Endothelial cell of umbilical vein (primary cell): ENCODE results near the gene DDX27.

Source experiments
- CTCF ChIP-seq, 2 donors: IDR thresholded peaks; 1 replicate in 1 of 2; 2 replicates in 1 of 2; pipeline ENCODE4 v1.5.1; 2011; ENCODE audit warnings: low read length in 2 of 2, mild to moderate bottlenecking in 2 of 2, moderate library complexity in 2 of 2, control low read depth in 1 of 2, inconsistent platforms in 1 of 2, low read depth in 1 of 2; ENCODE audit not compliant: insufficient read depth in 1 of 2; ENCODE audit errors: extremely low read depth in 1 of 2
- EZH2 ChIP-seq: IDR thresholded peaks from 2 replicates; pipeline ENCODE4 v1.6.1; 2012; ENCODE audit warnings: borderline replicate concordance, low read depth, mild to moderate bottlenecking, moderate library complexity, low read length, inconsistent platforms; ENCODE audit not compliant: severe bottlenecking
- POLR2AphosphoS5 ChIP-seq: IDR thresholded peaks from 2 replicates; pipeline ENCODE4 v1.6.1; 2012; ENCODE audit warnings: low read depth, mild to moderate bottlenecking, control low read depth, low read length, moderate library complexity; ENCODE audit not compliant: insufficient read depth

GRCh38 chr20:49230021-49230420, 10.8 kb downstream of the DDX27 start:
- TF ChIP-seq EZH2, result no peak
- TF ChIP-seq POLR2AphosphoS5, result no peak
- no peak for TF ChIP-seq CTCF (IDR thresholded peaks at IDR 0.05; ENCODE audit: extremely low read depth in 1 of 2, insufficient read depth in 1 of 2, low read depth in 1 of 2, low read length in 2 of 2)
